Astrocyte (in vitro differentiated cells and primary cell): Measurements from ENCODE around the gene PDZK1IP1.

Experiments used
- EZH2 ChIP-seq: IDR thresholded peaks from 2 replicates; pipeline ENCODE4 v1.6.1; 2012; ENCODE audit warnings: mild to moderate bottlenecking, low read length, inconsistent platforms; ENCODE audit not compliant: insufficient read depth
- TF ChIP-seq, protein P1 (sequence below): IDR thresholded peaks from 2 replicates; pipeline ENCODE4 v1.5.1; 2011; ENCODE audit warnings: low read depth, mild to moderate bottlenecking, inconsistent platforms, low read length, moderate library complexity; ENCODE audit not compliant: insufficient read depth

DNA sequence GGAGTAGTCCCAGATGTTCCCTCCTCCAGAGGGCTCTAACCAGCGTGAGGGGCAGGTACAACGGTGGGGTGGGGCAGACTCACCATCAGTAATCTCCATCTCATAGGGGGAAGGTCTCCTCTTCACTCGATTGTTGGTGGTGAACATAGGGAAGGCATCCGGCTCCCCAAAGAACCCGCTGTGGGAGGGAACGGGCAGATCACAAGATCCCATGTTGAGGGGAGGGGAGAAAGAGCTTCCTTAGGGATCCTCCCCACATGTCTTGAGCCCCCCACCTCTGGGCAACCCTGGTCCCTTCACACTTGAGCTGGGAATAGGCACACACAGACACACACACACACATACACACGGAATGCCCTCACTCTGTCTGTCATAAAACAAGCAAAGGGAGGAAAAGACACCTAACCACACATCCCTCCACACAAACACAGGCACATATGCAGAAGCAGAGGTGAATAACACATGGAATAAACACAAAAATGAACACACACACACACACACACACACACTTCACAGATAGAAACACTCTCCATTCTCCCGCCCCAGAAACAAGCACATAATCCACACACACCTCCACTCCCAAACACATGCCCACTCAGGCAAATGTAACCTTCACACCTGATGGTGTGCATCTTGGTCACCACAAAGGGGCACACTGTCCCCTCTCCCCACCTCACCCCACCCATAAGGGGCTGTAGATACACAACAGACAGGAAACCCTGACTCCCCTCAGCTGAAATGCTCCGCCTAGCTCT lies 34.3 kb upstream of the PDZK1IP1 start:
- peak; percentile 60 for TF ChIP-seq EZH2
- TF ChIP-seq, protein P1, sequence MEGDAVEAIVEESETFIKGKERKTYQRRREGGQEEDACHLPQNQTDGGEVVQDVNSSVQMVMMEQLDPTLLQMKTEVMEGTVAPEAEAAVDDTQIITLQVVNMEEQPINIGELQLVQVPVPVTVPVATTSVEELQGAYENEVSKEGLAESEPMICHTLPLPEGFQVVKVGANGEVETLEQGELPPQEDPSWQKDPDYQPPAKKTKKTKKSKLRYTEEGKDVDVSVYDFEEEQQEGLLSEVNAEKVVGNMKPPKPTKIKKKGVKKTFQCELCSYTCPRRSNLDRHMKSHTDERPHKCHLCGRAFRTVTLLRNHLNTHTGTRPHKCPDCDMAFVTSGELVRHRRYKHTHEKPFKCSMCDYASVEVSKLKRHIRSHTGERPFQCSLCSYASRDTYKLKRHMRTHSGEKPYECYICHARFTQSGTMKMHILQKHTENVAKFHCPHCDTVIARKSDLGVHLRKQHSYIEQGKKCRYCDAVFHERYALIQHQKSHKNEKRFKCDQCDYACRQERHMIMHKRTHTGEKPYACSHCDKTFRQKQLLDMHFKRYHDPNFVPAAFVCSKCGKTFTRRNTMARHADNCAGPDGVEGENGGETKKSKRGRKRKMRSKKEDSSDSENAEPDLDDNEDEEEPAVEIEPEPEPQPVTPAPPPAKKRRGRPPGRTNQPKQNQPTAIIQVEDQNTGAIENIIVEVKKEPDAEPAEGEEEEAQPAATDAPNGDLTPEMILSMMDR = no peak
